HG03175 (cell line): ENCODE measurements around the gene PDE11A.
A peak's percentile ranks its signal among the peaks of the same experiment; 100 is the strongest.
"Not testable (repeated sequence)": the region's sequence is repeated elsewhere in the genome, so short reads cannot be mapped to it uniquely, and the experiment has no call there.

Experiments used
- ATAC-seq: cut with Tn5 transposase; IDR thresholded peaks from one replicate; pipeline ENCODE4 v1.9.1; 2021; ENCODE audit warnings: mild to moderate bottlenecking, moderate library complexity; ENCODE audit not compliant: unreplicated experiment

The PDE11A gene

GRCh38 chr2:178072383-178073301 is at the start of gene PDE11A:
Gene PDE11A (minus strand): TSS chr2:178072777. CDS start chr2:178072437, 340 bp downstream.
- peak; percentile 55 for ATAC-seq

GRCh38 chr2:178119179-178119922 is 46.8 kb upstream of the PDE11A start:
- no peak for ATAC-seq

GRCh38 chr2:178117725-178118124 is 45.1 kb upstream of the PDE11A start:
- ATAC-seq: no peak

DNA sequence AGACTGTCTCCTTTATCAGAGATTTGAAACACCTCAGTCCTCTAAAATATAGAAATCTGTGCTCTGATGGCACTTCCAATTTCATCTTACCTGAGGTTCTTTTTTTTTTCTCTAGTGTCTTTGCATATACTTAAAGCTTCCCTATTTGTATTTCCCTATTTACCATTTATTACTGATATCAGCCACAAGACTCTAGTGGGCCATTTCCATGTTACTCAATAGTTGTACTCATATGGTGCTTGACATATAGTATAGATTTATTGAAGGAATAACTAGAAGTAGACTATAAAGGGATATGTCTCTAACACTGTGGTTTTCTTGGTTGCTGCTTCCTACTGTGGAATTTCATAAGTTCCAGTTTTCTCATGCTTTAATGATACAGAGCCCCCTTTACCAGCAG is 42.7 kb upstream of the PDE11A start:
- no peak for ATAC-seq

- peak; percentile 32 for ATAC-seq
These were observed 41.9 kb upstream of the PDE11A start for GRCh38 chr2:178114462-178114861.

DNA sequence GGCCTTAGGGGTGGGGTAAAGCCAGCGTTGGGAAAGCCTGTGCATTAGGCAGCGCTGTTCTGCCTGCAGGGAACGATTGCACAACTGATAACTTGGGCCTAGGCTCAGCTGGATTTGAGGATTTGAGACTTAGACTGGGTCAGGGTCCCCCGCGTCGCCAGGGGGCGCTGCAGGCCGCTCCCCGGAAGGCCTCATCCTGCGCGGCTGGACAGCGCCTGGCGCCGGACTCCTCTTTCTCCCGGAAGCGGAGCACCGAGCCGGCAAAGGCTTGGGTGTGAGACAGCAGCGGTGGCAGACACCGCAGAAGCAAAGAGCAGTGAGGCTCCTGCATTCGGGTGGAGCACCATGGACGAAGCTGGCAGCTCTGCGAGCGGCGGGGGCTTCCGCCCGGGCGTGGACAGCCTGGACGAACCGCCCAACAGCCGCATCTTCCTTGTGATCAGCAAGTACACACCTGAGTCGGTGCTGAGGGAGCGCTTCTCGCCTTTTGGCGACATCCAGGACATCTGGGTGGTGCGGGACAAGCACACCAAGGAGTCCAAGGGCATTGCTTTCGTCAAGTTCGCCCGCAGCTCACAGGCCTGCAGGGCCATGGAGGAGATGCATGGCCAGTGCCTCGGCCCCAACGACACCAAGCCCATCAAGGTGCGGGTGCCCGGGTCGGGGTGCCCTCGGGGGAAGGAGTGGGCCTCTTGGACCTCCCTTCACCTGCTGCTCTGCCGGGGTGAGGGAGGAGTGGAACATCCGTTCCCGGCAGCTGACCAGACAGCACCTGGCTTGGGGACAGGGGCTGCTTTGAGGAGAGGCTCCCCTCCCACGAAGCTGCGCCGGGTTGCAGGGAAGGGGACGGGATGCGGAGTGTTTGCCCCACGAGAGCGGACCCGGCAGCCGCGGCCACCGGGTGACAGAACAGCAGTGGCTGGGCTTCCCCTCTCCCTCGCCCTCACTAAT is 39.9 kb upstream of the PDE11A start, which contains the start of gene RBM45:
Gene RBM45, plus strand, starts transcription at position 236 of the 951 bp plus-strand sequence. Its CDS starts 110 bp downstream, at position 346.
- ATAC-seq: peak; percentile 89

GRCh38 chr2:178111743-178112142 is 39.2 kb upstream of the PDE11A start:
- no peak for ATAC-seq

GRCh38 chr2:178110681-178111080 is 38.1 kb upstream of the PDE11A start:
- ATAC-seq: no peak

- no peak for ATAC-seq
These were observed 37.2 kb upstream of the PDE11A start for GRCh38 chr2:178109813-178110212.

DNA sequence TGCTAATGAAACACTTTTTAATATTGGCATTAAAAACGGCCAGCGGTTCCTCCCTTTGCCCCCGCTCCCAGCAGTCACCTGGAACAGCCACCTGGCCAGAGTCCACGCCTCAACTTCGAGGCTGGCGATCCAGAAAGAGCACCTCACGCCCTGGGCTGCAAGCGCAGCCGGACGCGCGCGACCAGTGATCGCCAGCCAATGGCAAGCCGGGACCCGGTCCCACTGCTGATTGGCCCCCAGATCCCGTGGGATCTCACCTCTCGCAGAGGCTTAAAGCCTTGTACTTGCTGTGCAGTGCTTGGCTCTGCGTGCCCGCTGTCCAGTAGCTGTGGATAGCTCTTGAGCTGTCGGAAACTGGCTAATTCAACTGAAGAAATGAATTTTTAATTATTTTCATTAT is 35.6 kb upstream of the PDE11A start:
- ATAC-seq: no peak

DNA sequence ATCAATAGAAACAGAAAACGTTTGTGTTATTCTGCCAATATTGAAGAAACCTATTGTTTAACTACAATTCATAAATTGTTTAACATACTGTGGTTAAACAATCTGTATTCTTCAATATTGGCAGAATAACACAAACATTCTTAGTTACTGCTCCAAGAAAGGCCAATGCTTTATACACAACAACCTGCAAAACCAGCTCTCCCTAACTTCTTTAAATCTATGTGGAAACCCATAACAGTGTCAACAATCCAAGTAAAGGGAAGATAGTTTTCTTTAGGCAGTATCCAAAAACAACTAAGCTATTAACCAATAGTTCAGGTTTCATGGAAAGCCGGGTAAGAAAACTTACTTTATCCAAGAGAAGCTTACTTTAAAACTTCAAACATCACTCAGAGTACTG is 33.5 kb upstream of the PDE11A start:
- ATAC-seq: no peak

DNA sequence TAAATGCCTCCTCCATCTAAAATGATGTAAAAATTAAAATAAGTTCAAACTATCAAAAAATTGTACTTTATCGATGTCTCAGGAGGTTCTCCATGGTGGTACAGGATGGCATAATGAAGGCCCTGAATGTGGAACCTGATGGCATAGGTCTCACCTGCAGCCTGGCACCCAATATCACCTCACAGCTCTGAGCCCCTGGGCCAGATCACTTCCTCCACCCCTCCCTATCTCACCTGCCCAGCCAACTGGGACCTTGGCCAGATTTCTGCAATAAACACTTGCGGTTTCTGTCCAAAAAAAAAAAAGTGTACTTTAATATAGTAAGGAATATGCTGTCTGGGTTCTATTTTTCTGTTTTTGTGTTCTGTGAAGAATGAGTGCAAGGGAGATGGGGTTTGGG is 33.0 kb upstream of the PDE11A start:
- ATAC-seq: no peak

DNA sequence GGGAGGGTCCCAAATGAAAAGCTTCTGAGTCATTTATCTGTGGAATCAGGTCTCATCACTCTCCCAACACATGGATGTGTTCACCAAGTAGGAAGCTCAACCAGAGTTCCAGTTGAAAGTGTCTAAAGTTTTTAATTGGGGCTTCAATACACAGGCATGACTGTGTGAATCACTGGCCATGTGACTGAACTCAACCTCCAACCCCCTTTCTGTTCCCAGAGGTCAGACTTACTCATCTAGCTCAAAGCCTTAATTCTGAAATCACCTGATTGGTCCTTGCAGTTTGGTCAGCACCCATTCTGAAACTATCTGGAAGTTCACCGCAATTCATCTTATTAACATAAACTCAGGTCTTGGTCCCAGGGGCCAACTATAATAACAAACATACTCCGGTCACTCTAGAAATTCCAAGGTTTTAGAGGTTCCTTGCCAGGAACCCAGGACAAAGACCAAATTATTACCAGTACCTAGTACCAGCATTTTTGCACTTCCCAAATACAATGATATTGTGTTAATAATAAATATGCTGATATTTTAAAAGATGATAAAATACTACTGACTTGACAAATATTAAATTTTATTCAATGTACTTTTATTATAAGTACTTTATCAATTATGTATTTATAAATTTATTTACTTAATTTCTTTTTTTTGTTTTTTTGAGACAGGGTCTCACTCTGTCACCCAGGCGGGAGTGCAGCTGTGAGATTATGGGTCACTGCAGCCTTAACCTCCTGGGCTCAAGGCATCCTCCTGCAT is 28.9 kb upstream of the PDE11A start:
- ATAC-seq: no peak

DNA sequence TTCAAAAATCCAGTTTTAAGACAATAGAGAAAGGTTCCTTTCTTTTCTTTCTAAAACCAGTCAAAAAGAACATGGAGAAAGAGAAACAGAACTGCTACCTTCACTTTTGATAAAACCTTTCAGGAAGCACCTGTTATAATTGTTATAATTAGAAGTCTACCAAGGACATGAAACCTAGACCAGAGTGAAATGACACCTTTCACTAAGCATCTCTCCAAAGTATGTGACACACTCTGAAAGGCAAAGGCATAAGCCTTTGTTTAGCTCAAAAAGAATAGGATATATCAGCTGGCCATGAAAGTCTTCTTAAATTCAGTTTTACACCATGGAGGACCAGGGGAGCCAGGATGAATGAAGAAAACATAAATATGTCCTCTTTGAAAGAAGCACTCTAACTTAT is 20.9 kb upstream of the PDE11A start:
- ATAC-seq: no peak

DNA sequence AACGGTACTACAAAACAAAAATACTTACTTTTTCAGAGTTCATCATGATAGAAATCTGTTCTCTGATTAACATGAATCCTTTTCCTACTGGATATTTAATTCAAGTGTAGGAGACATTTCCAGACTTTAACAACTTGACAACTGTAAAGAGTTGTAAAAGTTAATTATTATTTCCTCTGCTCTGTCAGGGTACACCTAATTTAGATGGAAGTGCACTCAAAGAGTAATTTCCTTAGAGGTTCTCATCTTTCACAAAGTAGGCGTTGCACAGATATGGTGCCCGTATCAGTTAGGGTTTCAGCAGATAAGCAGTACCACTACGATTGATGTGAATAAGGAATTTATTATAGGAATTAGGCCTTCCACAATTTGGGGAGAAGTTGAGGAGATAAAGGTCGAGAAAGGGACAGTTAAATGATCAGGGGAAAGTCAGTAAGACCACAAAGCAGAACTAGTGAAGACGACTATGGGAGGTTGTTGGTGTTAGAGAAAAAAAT is 16.2 kb upstream of the PDE11A start:
- ATAC-seq: no peak

- no peak for ATAC-seq
These were observed 11.7 kb upstream of the PDE11A start for GRCh38 chr2:178084273-178084672.

DNA sequence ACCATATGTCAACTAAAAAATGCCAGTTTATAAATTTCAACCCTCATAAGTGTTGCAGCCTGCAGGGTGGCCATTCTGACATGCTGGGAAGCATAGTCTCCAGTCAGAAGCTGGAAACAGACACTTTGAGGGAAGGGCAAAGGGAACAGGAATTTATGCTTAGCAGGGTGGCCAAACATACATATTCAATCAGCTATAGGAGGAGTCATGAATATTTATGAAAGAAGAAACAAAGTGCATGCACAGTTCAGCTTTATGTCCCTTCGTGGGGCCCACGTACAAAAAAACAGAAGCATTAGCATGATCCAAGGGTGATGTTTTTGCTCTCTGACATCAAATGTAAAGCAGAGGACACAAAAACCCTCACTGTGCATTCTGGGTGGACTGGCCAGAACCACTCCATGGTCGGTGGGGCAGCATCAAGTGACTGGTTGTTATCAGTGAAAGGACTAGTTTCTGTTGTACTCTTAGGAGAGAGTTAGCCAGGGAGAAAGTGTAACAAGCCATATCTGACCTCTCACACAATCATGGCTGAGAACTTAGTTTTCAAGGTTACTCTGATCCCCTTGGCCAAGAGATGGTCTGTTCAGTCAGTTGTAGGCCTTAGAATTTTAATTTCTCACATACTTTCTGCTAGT is 9.9 kb upstream of the PDE11A start:
- ATAC-seq: no peak

GRCh38 chr2:178079279-178079678 is 6.7 kb upstream of the PDE11A start:
- ATAC-seq: not testable (repeated sequence)

- no peak for ATAC-seq
These were observed 3.6 kb upstream of the PDE11A start for GRCh38 chr2:178076130-178076529.
